GM06990 (cell line): Measurements from ENCODE around the gene FAM174C.

ENCODE experiments used
- DNase-seq: peaks from one replicate; pipeline ENCODE4 v3.0.0-alpha.2; 2011; ENCODE audit not compliant: insufficient read length; ENCODE audit errors: extremely low read depth
- H3K27me3 ChIP-seq: replicated peaks from 2 replicates; pipeline ENCODE4 v1.6.0; 2011; ENCODE audit warnings: low read length; ENCODE audit not compliant: control insufficient read depth, insufficient read depth
- H3K36me3 ChIP-seq: 2 replicates; pipeline ENCODE4 v1.5.1; 2011; ENCODE audit warnings: low read length; ENCODE audit not compliant: control insufficient read depth, insufficient read depth
- H3K4me3 ChIP-seq: replicated peaks from 2 replicates; pipeline ENCODE4 v1.5.1; 2011; ENCODE audit warnings: low read depth, mild to moderate bottlenecking, control low read depth, low read length
- TF ChIP-seq, protein P1 (sequence below): IDR thresholded peaks from 2 replicates; pipeline ENCODE4 v1.5.1; 2011; ENCODE audit warnings: low read length, control low read depth, mild to moderate bottlenecking, inconsistent platforms; ENCODE audit not compliant: insufficient read depth, poor library complexity, severe bottlenecking

The FAM174C gene

GRCh38 chr19:1324249-1324805, 49.0 kb downstream of the FAM174C start:
- H3K4me3 ChIP-seq, result no peak overlapping the region
- no peaks in the 10 kb centered on the region for H3K36me3 ChIP-seq
- DNase-seq, result no peak
- TF ChIP-seq, protein P1, sequence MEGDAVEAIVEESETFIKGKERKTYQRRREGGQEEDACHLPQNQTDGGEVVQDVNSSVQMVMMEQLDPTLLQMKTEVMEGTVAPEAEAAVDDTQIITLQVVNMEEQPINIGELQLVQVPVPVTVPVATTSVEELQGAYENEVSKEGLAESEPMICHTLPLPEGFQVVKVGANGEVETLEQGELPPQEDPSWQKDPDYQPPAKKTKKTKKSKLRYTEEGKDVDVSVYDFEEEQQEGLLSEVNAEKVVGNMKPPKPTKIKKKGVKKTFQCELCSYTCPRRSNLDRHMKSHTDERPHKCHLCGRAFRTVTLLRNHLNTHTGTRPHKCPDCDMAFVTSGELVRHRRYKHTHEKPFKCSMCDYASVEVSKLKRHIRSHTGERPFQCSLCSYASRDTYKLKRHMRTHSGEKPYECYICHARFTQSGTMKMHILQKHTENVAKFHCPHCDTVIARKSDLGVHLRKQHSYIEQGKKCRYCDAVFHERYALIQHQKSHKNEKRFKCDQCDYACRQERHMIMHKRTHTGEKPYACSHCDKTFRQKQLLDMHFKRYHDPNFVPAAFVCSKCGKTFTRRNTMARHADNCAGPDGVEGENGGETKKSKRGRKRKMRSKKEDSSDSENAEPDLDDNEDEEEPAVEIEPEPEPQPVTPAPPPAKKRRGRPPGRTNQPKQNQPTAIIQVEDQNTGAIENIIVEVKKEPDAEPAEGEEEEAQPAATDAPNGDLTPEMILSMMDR, result no peak
- H3K27me3 ChIP-seq, result peaks cover 2% of the 10 kb centered on the region

DNA sequence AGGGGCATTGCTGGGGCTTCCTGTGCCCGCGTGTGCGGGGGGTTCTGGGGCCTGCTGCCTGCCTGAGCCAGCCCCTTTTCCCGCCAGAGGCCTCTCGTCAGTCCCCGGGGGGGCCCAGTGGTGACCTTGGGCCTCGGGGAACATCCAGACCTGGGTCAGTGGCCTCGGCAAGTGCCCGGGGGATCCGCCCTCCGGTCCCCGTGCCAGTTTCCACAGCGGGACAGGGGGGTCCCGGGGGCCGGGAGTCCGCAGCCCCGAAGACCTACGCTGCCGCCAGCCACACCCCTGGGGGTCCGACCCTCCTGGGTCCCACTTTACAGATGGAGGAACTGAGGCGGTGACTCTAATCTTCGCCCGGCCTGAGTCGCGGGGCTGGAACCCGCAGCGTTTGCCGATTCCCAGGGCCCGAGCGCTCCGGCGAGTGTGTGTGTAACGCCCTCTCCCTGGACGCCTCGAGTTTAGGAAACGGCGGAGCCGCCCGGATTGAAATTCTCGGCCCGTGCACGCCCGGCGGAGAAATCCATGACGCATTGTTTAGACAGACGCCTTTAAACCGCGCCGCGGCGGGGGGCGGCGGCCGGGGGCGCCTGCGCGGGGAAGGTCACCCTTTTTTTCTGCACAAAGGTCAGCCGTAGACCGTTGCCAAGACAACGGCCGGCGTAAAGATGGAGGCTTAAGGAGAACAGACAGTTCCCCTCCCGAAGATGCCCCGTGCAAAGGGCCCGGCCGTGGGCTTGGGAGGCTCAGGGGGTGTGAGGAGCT, 49.7 kb downstream of the FAM174C start:
- DNase-seq, result no peak
- Histone ChIP-seq H3K27me3 (peaks cover 2% of the 10 kb centered on the region), H3K36me3 (no peaks in the 10 kb centered on the region), H3K4me3 (no peak overlapping the region)
- TF ChIP-seq, protein P1, result no peak

- peaks cover 2% of the 10 kb centered on the region for H3K27me3 ChIP-seq
These were observed 50.4 kb downstream of the FAM174C start for GRCh38 chr19:1325568-1326294.

DNA sequence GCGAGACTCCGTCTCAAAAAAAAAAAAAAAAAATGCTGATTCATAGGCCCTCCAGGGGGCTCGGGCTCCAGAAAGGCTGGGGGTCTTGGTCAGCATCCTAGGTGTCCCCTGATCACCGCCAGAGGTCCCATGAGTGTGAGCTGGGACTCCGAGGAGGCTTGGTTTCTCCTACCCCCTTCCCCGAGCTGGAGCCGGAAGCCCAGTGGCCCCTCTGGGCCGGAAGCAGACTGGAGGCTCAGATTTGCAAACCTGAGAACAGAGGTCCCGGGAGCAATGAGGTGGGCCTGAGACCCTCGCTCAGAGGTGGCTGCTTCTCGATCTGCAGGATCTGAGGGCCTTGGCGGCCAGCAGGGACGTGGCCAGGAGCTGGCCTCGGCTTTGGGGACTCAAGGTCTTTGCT, 51.8 kb downstream of the FAM174C start:
- Histone ChIP-seq H3K4me3 (no peak overlapping the region), H3K36me3 (no peaks in the 10 kb centered on the region), H3K27me3 (peaks cover 2% of the 10 kb centered on the region)
- DNase-seq, result no peak
- TF ChIP-seq, protein P1, result no peak

More at GRCh38 chr19:1325568-1326294, 50.4 kb downstream of the FAM174C start:
- TF ChIP-seq, protein P1, result no peak
- Histone ChIP-seq H3K36me3 (no peaks in the 10 kb centered on the region), H3K4me3 (no peak overlapping the region)
- no peak for DNase-seq
